ENCODE results near the gene GMDS.

The GMDS gene

DNA sequence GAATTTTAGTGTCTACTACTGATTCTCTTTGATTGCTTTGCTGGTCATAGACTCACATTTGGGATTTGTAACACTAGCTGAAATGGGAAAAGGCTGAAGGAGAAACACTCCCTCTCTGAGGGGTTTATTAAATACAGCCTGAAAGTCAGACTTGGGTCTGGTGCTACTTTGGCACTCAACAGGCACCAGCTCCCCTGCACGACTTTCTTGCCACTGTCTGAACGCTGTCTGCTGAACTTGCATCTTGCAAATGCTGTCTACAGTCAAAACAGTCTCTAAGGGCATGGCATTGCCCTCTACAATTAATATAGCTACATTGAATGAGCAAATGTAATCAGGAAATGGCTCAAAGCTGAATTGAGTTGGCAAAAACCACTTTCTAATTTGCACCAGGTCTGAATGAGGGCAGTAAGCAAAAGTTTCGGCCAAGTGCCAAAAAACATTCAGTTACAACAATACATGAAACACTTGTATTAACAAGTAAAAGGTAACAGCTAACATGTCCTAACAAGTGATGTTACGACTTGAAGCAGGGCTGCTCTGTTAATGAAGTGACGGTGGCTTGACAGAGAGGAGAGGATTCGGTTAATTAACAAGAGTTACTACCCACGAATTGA lies 516.2 kb downstream of the GMDS start:
- TF ChIP-seq, protein P1, sequence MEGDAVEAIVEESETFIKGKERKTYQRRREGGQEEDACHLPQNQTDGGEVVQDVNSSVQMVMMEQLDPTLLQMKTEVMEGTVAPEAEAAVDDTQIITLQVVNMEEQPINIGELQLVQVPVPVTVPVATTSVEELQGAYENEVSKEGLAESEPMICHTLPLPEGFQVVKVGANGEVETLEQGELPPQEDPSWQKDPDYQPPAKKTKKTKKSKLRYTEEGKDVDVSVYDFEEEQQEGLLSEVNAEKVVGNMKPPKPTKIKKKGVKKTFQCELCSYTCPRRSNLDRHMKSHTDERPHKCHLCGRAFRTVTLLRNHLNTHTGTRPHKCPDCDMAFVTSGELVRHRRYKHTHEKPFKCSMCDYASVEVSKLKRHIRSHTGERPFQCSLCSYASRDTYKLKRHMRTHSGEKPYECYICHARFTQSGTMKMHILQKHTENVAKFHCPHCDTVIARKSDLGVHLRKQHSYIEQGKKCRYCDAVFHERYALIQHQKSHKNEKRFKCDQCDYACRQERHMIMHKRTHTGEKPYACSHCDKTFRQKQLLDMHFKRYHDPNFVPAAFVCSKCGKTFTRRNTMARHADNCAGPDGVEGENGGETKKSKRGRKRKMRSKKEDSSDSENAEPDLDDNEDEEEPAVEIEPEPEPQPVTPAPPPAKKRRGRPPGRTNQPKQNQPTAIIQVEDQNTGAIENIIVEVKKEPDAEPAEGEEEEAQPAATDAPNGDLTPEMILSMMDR (IDR thresholded peaks at IDR 0.05; ENCODE audit: insufficient read depth, low read depth, low read length, missing control alignments), result no peak
- H3K4me3 ChIP-seq (ENCODE audit: low read length), result no peak overlapping the region
- peak; percentile 96 for DNase-seq (ENCODE audit: low read depth)

DNA sequence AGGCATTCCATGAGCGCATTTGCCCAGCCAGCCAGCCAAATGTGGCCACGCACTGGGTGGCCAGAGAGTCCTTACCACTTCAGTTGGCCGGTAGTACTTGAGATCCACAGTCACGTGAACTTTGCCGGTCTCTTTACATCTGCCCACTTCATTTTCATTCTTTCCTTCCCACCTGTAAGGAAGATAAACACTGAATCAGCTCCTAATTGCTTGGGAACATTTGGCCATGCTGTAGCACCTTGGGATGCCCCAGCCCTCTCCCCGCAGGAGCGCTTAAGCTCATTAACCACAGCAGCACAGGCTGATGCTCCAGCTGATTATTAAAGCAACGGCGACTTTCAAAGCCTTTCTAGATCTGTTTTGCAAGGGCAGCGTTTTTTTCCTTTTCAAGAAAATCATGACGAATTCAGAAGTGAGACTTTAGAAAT lies 519.0 kb downstream of the GMDS start:
- H3K4me3 ChIP-seq (ENCODE audit: low read length), result no peak overlapping the region
- DNase-seq (ENCODE audit: low read depth), result no peak
- TF ChIP-seq, protein P1 (IDR thresholded peaks at IDR 0.05; ENCODE audit: insufficient read depth, low read depth, low read length, missing control alignments), result no peak

DNA sequence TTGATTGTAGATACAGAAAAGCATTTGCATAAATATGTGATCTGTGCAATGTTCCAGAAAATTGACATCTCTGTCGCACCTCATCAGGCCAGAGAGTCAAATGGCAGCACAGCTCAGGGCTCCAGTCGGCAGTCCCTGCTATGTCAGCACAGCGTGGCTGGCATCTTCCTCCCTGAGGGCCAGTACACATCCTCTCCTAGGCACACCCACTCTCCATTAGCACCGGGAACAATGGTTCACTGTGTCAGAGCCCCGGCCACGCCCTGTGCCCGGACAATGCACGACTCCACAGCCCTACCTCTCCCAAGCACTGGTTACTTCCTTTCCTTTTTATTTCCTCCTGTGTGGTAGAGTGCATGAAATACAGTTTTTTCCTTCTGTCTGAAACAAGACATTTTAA lies 520.8 kb downstream of the GMDS start:
- TF ChIP-seq, protein P1 (IDR thresholded peaks at IDR 0.05; ENCODE audit: insufficient read depth, low read depth, low read length, missing control alignments), result no peak
- DNase-seq (ENCODE audit: low read depth), result peak; percentile 71
- H3K4me3 ChIP-seq (ENCODE audit: low read length), result no peak overlapping the region

DNA sequence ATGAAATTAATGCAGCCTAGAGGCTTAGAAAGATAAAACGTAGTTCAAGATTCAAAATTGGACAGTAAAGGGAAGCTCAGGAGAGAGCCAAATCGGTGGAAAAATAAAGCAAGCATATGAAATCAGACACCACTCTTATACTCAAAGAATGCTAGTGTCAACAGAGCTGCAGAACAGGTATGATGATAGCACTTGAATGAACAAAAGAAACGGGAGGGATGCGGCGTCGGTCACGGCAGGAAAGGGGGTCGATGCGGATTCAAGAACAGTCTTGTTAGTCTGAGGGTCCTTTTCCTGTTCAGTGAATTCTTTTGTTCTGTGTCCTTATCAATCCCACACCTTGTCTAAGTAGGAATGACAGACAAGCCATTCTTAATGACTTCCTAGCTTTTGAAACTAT lies 521.3 kb downstream of the GMDS start:
- TF ChIP-seq, protein P1 (IDR thresholded peaks at IDR 0.05; ENCODE audit: insufficient read depth, low read depth, low read length, missing control alignments), result no peak
- H3K4me3 ChIP-seq (ENCODE audit: low read length), result no peak overlapping the region
- peak; percentile 60 for DNase-seq (ENCODE audit: low read depth)

DNA sequence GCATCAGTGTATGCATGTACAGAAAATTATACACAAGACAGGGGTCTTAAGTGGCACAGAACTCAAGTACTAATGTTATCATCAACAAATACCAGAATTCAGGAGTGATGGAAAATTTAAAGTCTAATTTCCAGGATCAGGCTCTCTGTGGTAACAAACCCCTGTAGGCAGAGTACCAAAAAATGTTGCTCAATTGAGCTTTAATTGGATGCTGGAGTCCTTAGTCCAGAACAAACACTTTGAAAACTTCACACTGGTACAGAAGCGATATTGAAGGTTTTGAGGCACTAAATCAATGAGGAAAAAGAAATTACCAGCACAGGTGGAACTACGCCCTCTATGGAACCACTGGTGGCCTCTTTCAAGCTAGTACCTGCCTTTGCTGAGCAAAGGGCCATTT lies 522.6 kb downstream of the GMDS start:
- DNase-seq (ENCODE audit: low read depth), result no peak
- TF ChIP-seq, protein P1 (IDR thresholded peaks at IDR 0.05; ENCODE audit: insufficient read depth, low read depth, low read length, missing control alignments), result no peak
- H3K4me3 ChIP-seq (ENCODE audit: low read length), result no peak overlapping the region

DNA sequence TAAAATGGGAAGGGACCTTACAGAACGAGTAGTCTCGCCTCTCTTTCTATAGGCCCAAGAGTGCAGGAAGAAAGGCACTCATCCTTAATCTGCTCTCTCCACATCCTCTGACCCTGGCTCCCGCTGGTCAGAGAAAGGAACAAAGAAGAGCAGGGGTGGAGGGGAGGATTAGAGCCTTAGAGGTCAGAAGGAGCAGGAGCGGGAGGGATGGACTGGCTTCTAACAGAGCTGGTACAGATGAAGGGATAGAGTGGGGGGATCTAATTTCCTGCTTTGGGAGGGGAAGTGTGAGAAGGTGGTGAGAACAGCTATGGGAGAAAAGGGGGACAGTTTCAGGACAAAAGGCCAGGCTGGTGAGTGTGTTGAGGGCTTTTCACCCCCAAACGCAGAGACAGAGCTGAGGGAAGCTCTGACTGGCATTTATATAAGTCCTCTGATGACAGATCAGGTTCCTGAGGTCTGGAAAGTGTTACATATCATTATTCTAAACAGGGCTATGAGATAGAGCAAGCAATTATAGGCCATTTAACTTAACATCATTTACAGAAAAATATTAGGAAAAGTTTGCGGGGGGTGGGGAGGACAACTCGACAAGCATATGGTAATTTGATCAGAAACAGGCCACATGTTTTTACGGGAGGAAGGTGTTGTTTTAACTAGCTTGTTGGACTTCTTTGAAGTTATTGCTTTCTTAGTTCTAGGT lies 524.6 kb downstream of the GMDS start:
- no peak overlapping the region for H3K4me3 ChIP-seq (ENCODE audit: low read length)
- TF ChIP-seq, protein P1 (IDR thresholded peaks at IDR 0.05; ENCODE audit: insufficient read depth, low read depth, low read length, missing control alignments), result no peak
- DNase-seq (ENCODE audit: low read depth), result no peak

DNA sequence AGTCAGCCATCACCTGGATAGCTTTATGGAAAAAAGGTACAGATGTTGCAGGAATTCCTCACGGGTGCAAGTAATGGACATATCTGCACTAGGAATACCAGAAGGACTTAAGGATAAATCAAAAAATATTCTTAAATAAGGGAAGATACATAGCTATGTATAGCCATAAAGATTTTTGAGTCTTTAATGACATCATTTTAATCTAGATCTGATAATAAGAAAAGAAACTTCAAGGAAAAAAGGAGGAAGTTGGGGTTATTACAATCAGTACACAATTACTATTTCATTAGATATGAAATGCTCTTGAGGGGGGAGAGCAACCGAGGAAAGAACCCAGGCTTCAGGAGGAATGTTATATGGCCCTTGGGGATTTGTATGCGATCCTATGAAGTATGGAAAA lies 525.5 kb downstream of the GMDS start:
- no peak overlapping the region for H3K4me3 ChIP-seq (ENCODE audit: low read length)
- TF ChIP-seq, protein P1 (IDR thresholded peaks at IDR 0.05; ENCODE audit: insufficient read depth, low read depth, low read length, missing control alignments), result no peak
- no peak for DNase-seq (ENCODE audit: low read depth)

All from epithelial cell of esophagus (primary cell).